Measurements from ENCODE around the gene GCSAM.

The GCSAM gene

DNA sequence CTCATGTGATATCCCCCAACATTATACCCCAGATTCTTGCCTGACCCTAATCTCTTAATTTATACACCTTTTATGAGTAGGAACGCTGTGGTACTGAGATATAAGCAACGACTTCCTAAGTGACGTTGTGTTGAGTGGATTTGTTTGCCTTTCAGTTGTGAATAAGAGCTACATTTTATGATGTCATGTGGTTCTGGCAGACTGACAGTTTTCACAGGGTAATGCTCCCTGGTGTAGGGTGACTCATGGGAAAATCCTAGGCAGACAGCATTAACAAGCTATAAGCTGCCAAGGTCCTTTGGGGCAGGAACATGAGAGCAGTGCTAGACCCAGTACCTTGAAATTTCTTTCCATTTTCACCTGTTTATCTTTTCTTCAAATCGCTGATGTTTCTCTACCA, 35.7 kb downstream of the GCSAM start:
- DNase-seq: no peak

- no peak for DNase-seq
Observed at GRCh38 chr3:112096176-112096575, 36.9 kb downstream of the GCSAM start.

DNA sequence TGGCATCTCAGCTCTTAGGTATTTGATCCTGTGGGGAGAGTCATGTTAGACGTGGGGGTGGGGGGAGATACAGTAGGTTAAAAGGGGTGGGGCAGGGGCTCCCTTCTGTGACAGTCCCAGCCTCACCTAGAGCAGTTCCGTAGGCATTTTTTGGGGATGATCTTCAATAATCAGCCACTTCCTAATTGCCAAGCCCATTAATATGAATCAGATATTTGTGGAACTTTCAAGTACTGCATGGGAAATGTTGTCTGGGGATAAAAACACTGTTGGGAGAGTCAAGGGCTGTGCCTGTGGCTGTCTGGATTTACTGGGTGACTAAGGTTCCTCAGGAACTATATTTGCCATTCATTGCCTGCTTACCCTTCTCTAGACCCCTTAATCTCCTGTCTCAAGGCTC, 37.3 kb downstream of the GCSAM start:
- no peak for DNase-seq

DNA sequence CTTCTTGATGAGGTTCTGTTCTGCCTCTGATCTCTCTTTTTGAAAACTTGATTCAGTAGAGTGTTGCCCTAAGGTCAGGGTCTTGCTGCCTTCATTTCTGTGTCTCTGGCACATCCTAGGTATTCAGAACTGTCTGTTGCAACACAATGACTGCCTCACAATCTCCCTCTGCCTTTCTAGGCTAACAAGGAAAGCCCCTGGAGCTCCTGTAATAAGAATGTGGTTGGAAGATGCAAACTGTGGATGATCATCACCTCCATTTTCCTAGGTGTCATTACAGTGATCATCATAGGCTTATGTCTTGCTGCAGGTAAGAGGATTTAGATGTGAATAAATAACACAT, 39.9 kb downstream of the GCSAM start:
- DNase-seq: no peak

GRCh38 chr3:112092496-112093179, 40.4 kb downstream of the GCSAM start:
- no peak for DNase-seq

DNA sequence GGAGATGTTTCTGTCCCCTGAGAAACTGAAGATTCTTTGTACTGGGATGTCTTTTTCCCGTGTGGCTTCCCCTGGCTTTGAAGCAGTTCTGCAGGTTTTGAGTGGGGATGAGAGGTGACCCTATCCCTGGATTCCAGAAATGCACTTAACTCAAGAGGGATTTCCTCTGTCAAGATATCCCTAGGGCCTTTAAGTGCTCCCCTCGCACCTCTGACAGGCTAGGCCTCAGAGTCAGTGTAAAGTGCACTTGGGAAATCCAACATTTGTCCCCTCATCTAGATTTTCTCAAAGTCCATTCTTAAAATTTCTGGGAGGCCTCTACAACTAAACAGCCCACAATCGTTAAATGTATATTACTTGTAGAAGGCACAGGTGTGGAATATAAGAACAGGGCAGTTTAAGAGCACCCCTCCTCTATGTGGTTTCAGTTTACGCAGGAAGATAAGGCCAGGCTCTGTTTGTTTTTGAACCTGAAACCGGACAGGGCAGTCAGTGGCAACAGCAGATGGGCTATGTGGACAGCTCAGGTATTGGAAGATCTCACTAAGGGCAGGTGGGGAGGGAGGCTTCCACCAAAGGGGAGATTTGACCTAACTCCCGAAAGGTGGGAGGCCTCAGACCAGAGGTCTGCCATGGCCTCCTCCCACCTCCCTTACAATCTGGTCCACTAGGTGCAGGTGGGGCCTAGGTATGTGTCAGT, 42.0 kb downstream of the GCSAM start:
- DNase-seq: no peak

- DNase-seq: no peak
Observed at GRCh38 chr3:112089956-112090886, 42.8 kb downstream of the GCSAM start.

DNA sequence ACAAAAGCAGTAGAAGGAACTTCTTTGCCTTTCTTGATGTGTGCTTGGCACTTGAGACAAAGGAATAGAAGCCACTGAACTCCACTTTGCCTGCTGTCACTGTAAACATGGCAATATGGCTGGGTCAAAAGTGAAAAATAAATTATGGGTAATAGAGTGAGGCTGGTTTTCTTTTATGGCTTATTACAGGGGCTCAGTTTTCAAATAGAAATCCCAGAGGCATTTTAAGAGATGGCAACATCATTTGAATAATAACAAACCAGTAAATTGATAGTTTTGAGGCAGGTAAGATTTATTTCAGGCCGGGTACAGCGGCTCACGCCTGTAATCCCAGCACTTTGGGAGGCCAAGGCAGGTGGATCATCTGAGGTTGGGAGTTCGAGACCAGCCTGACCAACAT, 44.1 kb downstream of the GCSAM start:
- no peak for DNase-seq

DNA sequence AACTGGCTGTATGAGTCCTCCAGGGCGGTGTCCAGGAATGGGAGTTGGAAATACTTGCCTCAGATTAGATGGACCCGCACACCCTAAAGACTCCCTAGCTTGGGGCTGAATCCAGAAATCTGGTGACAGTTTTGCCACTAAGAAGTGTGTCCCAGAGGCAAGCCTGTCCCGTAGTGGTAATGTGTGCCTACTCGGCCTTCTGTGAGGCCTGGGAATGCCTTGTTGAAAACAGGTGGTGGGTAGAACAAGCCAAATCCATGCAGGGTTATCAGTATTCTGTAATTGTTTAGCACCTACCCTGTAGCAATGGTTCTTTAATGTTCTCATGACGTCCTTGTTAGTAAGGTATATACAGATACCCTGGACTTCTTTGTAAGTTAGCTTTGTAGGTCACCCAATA, 45.3 kb downstream of the GCSAM start:
- DNase-seq: no peak

DNA sequence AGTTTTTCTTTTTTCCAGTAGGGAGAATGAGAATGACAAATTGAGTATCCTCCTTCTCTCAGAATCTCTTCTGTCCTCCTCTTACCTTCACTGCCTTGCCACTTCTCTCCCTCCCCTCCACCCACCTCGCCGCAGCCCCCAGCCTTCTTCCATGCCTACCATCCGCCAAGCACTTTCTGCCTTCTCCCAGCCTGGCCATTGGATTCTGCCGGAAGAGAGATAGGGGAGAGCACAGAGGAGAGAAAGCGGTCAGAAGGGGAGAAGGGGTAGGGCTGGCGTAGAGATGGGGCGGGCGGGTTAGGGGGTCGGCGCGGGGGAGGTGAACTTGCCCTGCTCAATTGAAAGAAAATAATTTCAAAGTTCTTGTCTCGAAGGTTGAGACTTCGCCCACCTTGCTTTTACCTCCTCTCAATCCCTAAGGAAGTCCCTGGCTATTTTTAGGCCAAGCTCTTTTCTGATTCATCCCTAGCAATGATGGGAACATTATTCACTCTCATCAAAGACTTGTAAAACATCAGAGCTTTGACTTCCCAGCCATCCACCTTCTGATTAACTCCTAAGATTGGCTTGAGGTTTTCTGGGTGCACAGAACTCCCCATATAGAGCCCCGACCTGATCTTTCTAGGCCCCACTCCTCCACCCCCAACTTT, 46.0 kb downstream of the GCSAM start:
- no peak for DNase-seq

DNA sequence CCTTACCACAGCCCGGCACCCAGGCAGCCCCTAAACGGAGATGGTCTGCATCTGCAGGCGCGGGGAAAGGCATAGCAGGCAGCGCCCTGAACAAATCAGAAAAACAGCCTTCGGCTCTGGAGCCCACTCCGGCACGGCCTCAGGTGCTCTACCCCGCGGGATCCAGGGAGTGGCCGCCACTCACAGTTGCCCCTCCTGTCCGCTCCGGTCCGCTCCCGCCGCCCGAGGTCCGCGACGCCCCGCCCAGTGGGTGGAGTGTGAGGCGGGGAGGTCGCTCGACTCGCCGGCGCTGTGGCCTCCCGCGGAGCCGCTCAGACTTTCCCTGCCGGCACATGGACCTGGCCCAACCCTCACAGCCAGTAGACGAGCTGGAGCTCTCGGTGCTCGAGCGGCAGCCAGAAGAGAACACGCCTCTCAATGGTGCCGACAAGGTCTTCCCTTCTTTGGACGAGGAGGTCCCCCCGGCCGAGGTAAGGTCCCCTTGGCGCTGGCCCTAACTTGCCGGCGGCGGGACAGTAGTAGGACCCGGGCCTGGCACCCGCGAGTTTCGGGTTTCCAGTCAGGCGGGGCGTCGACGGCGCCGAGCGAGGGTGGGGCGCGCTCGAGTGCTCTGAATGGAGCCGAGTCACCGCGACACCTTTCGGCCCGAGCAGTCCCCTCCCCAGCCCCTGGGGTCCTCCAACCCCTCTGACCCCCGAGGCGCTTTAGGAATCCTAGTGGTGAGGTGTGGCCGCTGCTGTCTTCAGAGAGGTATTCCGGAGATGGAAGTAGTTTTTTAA, 46.8 kb downstream of the GCSAM start, which contains the start of gene C3orf52:
Gene C3orf52, plus strand, starts transcription at position 314 of the 779 bp plus-strand sequence. Its CDS starts 19 bp downstream, at position 333.
- peak; percentile 30 for DNase-seq

- no peak for DNase-seq
Observed at GRCh38 chr3:112085735-112086075, 47.3 kb downstream of the GCSAM start.

- no peak for DNase-seq
Observed at GRCh38 chr3:112084980-112085705, 47.9 kb downstream of the GCSAM start.

- no peak for DNase-seq
Observed at GRCh38 chr3:112083239-112083638, 49.8 kb downstream of the GCSAM start.

DNA sequence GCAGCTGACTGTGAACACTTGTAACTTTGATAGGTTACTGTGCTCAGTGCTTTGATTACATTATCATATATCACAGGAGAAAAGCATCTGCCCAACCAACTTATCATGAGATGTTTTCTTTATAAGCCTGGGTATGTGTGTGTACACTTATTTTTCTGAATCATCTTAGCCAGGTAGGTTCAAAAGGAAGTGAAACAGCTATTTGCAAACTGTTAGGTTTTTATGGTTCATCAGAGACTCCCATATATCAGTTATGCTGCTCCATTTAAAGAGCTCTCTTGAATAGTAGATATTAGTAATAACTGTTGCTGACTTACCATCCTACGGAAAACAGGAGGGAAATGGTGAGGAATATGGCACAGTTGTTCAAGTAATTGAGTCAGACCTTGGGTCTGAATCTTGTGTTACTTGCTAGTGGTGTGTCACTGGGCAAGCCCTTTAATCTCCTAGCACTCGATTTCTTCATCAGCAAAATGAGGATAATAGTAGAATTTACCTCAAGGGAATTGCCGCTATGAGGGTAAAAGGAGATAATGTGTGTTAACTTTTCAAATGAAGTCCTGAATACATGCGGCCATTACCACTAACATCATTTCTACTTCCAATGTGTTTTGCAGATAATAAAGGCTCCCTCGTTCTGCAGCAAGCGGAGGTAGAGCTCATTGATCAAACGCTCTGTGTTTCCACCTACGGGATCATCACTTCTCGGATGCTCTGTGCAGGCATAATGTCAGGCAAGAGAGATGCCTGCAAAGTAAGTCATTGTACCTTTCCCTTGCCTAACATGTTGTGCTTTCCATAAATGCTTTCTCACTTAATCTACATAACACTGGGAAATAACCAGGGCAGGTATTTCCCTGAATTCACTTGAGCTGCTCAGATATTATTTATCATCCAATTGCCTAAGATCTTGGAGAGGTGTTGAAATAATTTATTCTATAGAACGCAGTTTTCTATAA, 54.6 kb downstream of the GCSAM start:
- DNase-seq: no peak

DNA sequence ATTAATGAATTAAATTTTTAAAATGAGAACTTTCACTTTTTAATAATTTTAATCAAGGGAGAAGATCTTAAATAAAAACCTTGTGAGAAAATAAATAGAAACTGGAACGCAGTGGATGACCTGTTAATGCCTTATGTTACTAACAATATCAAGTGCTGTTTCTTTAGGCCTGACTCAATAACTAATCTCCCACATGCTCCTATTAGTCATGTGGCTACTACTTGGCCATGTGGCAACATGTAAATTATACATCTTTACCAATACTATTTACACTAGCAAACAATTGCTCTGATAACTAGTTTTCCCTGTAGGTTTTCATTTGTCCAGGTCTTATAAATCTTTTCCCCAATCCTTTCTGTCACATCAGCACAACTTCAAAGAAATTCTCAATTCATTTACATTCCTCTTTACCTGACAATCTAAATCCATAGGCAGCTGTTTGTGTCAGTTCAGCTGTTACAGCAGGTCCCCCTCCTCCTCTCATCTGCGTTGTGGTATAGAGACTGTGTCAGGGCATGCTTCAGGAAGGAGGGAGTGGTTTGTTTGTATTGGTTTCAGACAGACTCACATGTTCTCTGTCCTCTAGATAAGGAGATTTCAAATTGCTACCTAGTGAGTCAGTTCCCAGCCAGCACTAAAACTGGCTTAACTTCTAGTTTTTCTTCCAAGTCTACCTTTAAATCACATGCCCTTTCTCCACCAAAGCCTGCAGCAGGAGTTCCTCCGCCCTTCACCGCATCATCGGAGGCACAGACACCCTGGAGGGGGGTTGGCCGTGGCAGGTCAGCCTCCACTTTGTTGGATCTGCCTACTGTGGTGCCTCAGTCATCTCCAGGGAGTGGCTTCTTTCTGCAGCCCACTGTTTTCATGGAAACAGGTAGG, 58.2 kb downstream of the GCSAM start:
- no peak for DNase-seq

DNA sequence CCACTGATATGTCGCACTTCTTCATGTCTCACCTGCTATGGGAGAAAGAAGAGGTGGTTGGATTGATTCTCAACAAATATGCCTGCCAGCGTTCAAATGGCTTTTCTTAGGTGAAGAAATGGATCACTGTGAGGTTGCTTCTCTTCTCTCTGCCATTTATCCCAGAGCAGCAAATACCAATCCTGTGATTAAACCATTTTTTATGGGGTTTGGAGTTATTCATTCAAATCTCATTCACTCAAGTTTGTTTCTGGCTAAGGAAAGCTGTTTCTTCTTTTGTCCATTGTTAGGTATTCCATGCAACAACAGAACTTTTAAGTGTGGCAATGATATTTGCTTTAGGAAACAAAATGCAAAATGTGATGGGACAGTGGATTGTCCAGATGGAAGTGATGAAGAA, 59.0 kb downstream of the GCSAM start:
- DNase-seq: no peak

DNA sequence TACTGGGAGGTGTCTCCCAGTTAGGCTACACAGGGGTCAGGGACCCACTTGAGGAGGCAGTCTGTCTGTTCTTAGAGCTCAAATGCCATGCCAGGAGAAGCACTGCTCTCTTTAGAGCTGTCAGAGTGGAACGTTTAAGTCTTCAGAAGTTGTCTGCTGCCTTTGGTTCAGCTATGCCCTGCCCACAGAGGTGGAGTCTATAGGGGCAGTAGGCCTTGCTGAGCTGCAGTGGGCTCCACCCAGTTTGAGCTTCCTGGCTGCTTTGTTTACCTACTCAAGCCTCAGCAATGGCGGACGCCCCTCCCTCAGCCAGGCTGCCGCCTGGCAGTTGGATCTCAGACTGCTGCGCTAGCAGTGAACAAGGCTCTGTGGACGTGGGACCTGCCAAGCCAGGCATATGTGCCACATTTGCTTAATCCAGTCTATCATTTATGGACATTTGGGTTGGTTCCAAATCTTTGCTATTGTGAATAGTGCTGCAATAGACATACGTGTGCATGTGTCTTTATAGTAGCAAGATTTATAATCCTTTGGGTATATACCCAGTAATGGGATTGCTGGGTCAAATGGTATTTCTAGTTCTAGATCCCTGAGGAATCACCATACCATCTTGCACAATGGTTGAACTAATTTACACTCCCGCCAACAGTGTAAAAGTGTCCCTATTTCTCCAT, 60.5 kb downstream of the GCSAM start:
- DNase-seq: peak; percentile 49

Measured in activated CD4-positive, alpha-beta T cell treated with anti-CD3 and anti-CD28 coated beads for 1 hour (primary cell).